HepG2 (cell line): Measurements from ENCODE around the gene PCYT2. TPM values are rescaled to one million over a fixed set of nuclear protein-coding genes. Genes with fewer than 3 reads are reported as not detected.

Source experiments
- CHCHD3 ChIP-seq: sonication (generic); formaldehyde crosslinking; IDR thresholded peaks from 2 replicates; pipeline ENCODE4 v1.8.0; 2022; ENCODE audit warnings: mild to moderate bottlenecking, missing genetic modification reagents, moderate library complexity
- HNRNPH1 ChIP-seq: fragments of 200-400 bp; formaldehyde crosslinking; optimal IDR thresholded peaks from 2 replicates; pipeline ENCODE3; 2017; ENCODE audit warnings: mild to moderate bottlenecking, low read depth, low read length
- IKZF4 ChIP-seq: sonication (generic); formaldehyde crosslinking; IDR thresholded peaks from 2 replicates; pipeline ENCODE4 v1.5.1; 2020; ENCODE audit warnings: borderline replicate concordance, mild to moderate bottlenecking, low read depth, missing genetic modification reagents; ENCODE audit errors: not compliant biosample characterization
- KMT2B ChIP-seq: IDR thresholded peaks from 2 replicates; pipeline ENCODE4 v1.6.1; 2016; ENCODE audit warnings: missing genetic modification reagents, missing compliant biosample characterization
- MTA1 ChIP-seq: sonication (generic); formaldehyde crosslinking; IDR thresholded peaks from 2 replicates; pipeline ENCODE4 v1.4.0; 2020; ENCODE audit warnings: missing genetic modification reagents, mild to moderate bottlenecking, borderline replicate concordance
- PRDM15 ChIP-seq: sonication (generic); formaldehyde crosslinking; IDR thresholded peaks from 2 replicates; pipeline ENCODE4 v1.4.0; 2020; ENCODE audit warnings: missing genetic modification reagents
- SOX13 ChIP-seq, 3 experiments: fragments of 450-650 bp in 1 of 3; sonication (generic) in 1 of 3; formaldehyde crosslinking in 1 of 3; IDR thresholded peaks in 2 of 3; conservative IDR thresholded peaks in 1 of 3; 2 replicates each; pipeline versions ENCODE4 v1.5.0 to v1.6.1; 2016 to 2020; ENCODE audit warnings: antibody characterized with exemption in 1 of 3, mild to moderate bottlenecking in 1 of 3, missing compliant biosample characterization in 1 of 3, missing genetic modification reagents in 1 of 3, moderate library complexity in 1 of 3
- TAF1 ChIP-seq: sonication (generic); formaldehyde crosslinking; IDR thresholded peaks from 2 replicates; pipeline ENCODE4 v1.4.0; 2020; ENCODE audit warnings: missing genetic modification reagents
- TSC22D2 ChIP-seq: sonication (generic); formaldehyde crosslinking; IDR thresholded peaks from 2 replicates; pipeline ENCODE4 v1.5.1; 2020; ENCODE audit warnings: missing genetic modification reagents, mild to moderate bottlenecking, borderline replicate concordance
- XRCC5 ChIP-seq: fragments of 200-400 bp; formaldehyde crosslinking; optimal IDR thresholded peaks from 2 replicates; pipeline ENCODE3; 2017; ENCODE audit warnings: mild to moderate bottlenecking, low read length
- ZFP41 ChIP-seq: sonication (generic); formaldehyde crosslinking; IDR thresholded peaks from 2 replicates; pipeline ENCODE4 v1.4.0; 2020; ENCODE audit warnings: mild to moderate bottlenecking, missing genetic modification reagents, borderline replicate concordance
- ZNF180 ChIP-seq: sonication (generic); formaldehyde crosslinking; IDR thresholded peaks from 2 replicates; pipeline ENCODE4 v1.4.0; 2020; ENCODE audit warnings: low read depth, missing genetic modification reagents, borderline replicate concordance
- ZNF276 ChIP-seq: sonication (generic); formaldehyde crosslinking; IDR thresholded peaks from 2 replicates; pipeline ENCODE4 v1.4.0; 2020; ENCODE audit warnings: mild to moderate bottlenecking, low read depth, missing genetic modification reagents
- ZNF329 ChIP-seq: sonication (generic); formaldehyde crosslinking; IDR thresholded peaks from 2 replicates; pipeline ENCODE4 v1.9.0; 2021; ENCODE audit warnings: low read depth, mild to moderate bottlenecking, missing genetic modification reagents
- ZNF567 ChIP-seq: sonication (generic); formaldehyde crosslinking; IDR thresholded peaks from 2 replicates; pipeline ENCODE4 v1.8.1; 2023; ENCODE audit warnings: mild to moderate bottlenecking, missing genetic modification reagents, borderline replicate concordance
- polyA plus RNA-seq, 8 experiments: library from polyadenylated mRNA; depleted of rRNA in 3 of 8; stranded (reverse) in 7 of 8; unstranded in 1 of 8; fragments of >200 nt; fragmentation: Illumina TruSeq in 4 of 8; extraction: Trizol in 4 of 8; gene quantifications; 2 replicates each; pipeline versions ENCODE4 v1.2.1 to v1.2.3, GENCODE V29; 2011 to 2016; ENCODE audit warnings: low read depth in 4 of 8, missing spikeins in 1 of 8, mixed read lengths in 1 of 8; ENCODE audit not compliant: insufficient read depth in 1 of 8
- total RNA-seq, 5 experiments: library from RNA; depleted of rRNA; stranded (reverse); fragments of >200 nt; fragmentation: Illumina TruSeq; extraction: Trizol; gene quantifications; 2 replicates each; pipeline ENCODE4 v1.2.3, GENCODE V29; 2016; ENCODE audit warnings: low read depth in 1 of 5
- TF ChIP-seq, protein P1 (sequence below): sonication (generic); formaldehyde crosslinking; IDR thresholded peaks from 2 replicates; pipeline ENCODE4 v1.4.0; 2020; ENCODE audit warnings: missing genetic modification reagents

PCYT2 gene
- total and polyA plus RNA-seq, 2 of the 13 experiments (the other 11 are each of a cell fraction or from before 2014, with no cell fraction given): 147 to 297 TPM

DNA sequence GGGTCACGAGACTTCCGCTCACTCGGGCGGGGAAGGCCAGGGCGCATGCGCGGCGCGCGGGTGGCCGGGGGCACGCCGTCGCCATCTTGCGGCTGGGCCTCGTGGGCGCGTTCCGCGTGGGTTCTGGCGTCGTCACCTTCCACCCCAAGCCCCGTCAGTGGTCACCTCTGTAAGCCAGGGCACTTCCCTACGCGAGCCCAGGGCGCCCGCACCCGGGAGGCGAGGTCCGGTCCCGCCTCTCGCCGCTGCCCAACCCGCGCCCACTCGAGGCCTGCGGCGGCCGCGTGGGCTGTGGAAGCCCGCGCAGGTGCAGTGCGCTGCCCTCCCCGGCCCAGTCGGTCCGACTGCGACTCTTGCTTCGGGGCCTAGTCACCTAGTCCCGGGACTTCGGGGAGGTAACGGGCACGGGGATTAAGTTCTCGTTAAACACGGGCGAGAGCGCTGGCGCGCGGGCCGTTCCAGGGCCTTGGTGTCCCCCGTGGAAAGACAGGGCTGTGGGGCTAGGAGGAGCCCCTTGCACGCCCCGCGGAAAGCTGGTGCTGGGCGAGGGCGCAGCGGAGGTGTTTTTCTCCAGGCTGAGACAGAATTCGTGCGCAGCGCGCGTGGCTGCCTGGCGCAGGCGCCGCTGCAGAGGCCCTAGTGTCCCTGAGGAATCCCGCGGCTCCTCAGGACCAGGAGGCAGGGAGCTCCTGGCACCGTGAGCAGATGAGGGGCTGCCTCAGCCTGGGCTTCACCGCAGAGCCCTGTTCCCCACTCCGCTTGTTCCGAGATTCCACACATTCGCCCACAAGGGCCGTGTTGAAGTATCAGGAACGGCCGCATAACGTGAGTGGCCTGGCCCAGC is 39.6 kb downstream of the PCYT2 start (continued):
- peak; percentile 100 for TF ChIP-seq MTA1
- peak; percentile 95 for TF ChIP-seq CHCHD3 (CRISPR knock-in tag)
- TF ChIP-seq TSC22D2: peak; percentile 97
- TF ChIP-seq ZFP41: peak; percentile 98
- no peak for TF ChIP-seq XRCC5
- no peak; the same call in 1 of the 2 replicates for TF ChIP-seq SOX13 (IDR thresholded peaks at IDR 0.05)
- no peak for TF ChIP-seq SOX13 (CRISPR knock-in tag; conservative IDR thresholded peaks at IDR 0.05 in 1 of 2, IDR thresholded peaks at IDR 0.05 in 1 of 2)
- TF ChIP-seq, protein P1, sequence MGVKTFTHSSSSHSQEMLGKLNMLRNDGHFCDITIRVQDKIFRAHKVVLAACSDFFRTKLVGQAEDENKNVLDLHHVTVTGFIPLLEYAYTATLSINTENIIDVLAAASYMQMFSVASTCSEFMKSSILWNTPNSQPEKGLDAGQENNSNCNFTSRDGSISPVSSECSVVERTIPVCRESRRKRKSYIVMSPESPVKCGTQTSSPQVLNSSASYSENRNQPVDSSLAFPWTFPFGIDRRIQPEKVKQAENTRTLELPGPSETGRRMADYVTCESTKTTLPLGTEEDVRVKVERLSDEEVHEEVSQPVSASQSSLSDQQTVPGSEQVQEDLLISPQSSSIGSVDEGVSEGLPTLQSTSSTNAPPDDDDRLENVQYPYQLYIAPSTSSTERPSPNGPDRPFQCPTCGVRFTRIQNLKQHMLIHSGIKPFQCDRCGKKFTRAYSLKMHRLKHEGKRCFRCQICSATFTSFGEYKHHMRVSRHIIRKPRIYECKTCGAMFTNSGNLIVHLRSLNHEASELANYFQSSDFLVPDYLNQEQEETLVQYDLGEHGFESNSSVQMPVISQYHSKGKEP (CRISPR knock-in tag): peak; percentile 92
- TF ChIP-seq ZNF276: peak; percentile 76; the same call in 1 of the 2 replicates
- no peak for TF ChIP-seq PRDM15
- TF ChIP-seq ZNF180 (CRISPR knock-in tag): no peak
- peak; percentile 87 for TF ChIP-seq ZNF329 (CRISPR knock-in tag)
- peak; percentile 72 for TF ChIP-seq KMT2B (CRISPR knock-in tag)
- peak; percentile 83 for TF ChIP-seq TAF1 (CRISPR knock-in tag)
- peak; percentile 90 for TF ChIP-seq IKZF4
- no peak for TF ChIP-seq HNRNPH1
- TF ChIP-seq ZNF567 (CRISPR knock-in tag): peak; percentile 90; the same call in 1 of the 2 replicates
